WTC11 (cell line): ENCODE data around the gene MYO15A. TPM values are rescaled to one million over a fixed set of nuclear protein-coding genes. Genes with fewer than 3 reads are reported as not detected.

Source experiments
- CREB1 ChIP-seq: sonication (generic); formaldehyde crosslinking; IDR thresholded peaks from 2 replicates; pipeline ENCODE4 v1.8.0; 2023; ENCODE audit warnings: mild to moderate bottlenecking, missing genetic modification reagents
- FOXJ3 ChIP-seq: sonication (generic); formaldehyde crosslinking; IDR thresholded peaks from 2 replicates; pipeline ENCODE4 v1.9.0; 2021; ENCODE audit warnings: missing genetic modification reagents, mild to moderate bottlenecking, borderline replicate concordance
- FOXK1 ChIP-seq: sonication (generic); formaldehyde crosslinking; IDR thresholded peaks from 2 replicates; pipeline ENCODE4 v1.8.0; 2022; ENCODE audit warnings: mild to moderate bottlenecking, moderate library complexity, missing genetic modification reagents
- FOXP1 ChIP-seq: sonication (generic); formaldehyde crosslinking; IDR thresholded peaks from 2 replicates; pipeline ENCODE4 v1.8.0; 2022; ENCODE audit warnings: missing genetic modification reagents, mild to moderate bottlenecking, moderate library complexity, borderline replicate concordance
- HMGA2 ChIP-seq: fragments of 250-450 bp; sonication (Bioruptor Pico); IDR thresholded peaks from 2 replicates; pipeline ENCODE4 v1.4.0; 2021; ENCODE audit warnings: mild to moderate bottlenecking, moderate library complexity
- JUN ChIP-seq: sonication (generic); formaldehyde crosslinking; IDR thresholded peaks from 2 replicates; pipeline ENCODE4 v1.8.0; 2023; ENCODE audit warnings: mild to moderate bottlenecking, missing genetic modification reagents
- NFE2L1 ChIP-seq: sonication (generic); formaldehyde crosslinking; IDR thresholded peaks from 2 replicates; pipeline ENCODE4 v1.8.1; 2023; ENCODE audit warnings: missing genetic modification reagents
- NFYB ChIP-seq: sonication (generic); formaldehyde crosslinking; conservative IDR thresholded peaks from 2 replicates; pipeline ENCODE4 v1.8.0; 2022; ENCODE audit warnings: low read depth, missing genetic modification reagents
- SMAD4 ChIP-seq: sonication (generic); formaldehyde crosslinking; IDR thresholded peaks from 2 replicates; pipeline ENCODE4 v1.8.0; 2022; ENCODE audit warnings: mild to moderate bottlenecking, missing genetic modification reagents
- TP53 ChIP-seq: sonication (generic); formaldehyde crosslinking; IDR thresholded peaks from 2 replicates; pipeline ENCODE4 v1.8.1; 2023; ENCODE audit warnings: mild to moderate bottlenecking, missing genetic modification reagents
- ZNF263 ChIP-seq: sonication (generic); formaldehyde crosslinking; IDR thresholded peaks from 2 replicates; pipeline ENCODE4 v1.8.1; 2022; ENCODE audit warnings: low read depth, mild to moderate bottlenecking, moderate library complexity, missing genetic modification reagents
- total RNA-seq: library from RNA; stranded (reverse); gene quantifications from 3 replicates; pipeline ENCODE4 v1.2.3, GENCODE V29; 2021
- TF ChIP-seq, protein P1 (sequence below): sonication (generic); formaldehyde crosslinking; IDR thresholded peaks from 2 replicates; pipeline ENCODE4 v1.8.1; 2022; ENCODE audit warnings: low read depth, mild to moderate bottlenecking, moderate library complexity, missing genetic modification reagents, borderline replicate concordance
- TF ChIP-seq, protein P2 (sequence below): sonication (generic); formaldehyde crosslinking; IDR thresholded peaks from 2 replicates; pipeline ENCODE4 v1.8.0; 2023; ENCODE audit warnings: mild to moderate bottlenecking, missing genetic modification reagents
- TF ChIP-seq, protein P3 (sequence below): sonication (generic); formaldehyde crosslinking; IDR thresholded peaks from 2 replicates; pipeline ENCODE4 v1.8.1; 2022; ENCODE audit warnings: missing genetic modification reagents, borderline replicate concordance
- TF ChIP-seq, protein P4 (sequence below): sonication (generic); formaldehyde crosslinking; IDR thresholded peaks from 2 replicates; pipeline ENCODE4 v1.8.1; 2023; ENCODE audit warnings: mild to moderate bottlenecking, missing genetic modification reagents, moderate library complexity
- TF ChIP-seq, protein P5 (sequence below): sonication (generic); formaldehyde crosslinking; IDR thresholded peaks from 2 replicates; pipeline ENCODE4 v1.8.0; 2023; ENCODE audit warnings: missing genetic modification reagents, mild to moderate bottlenecking, borderline replicate concordance

Gene MYO15A
- total RNA-seq, 1 experiment from 2014 or later: 2.6 TPM

DNA sequence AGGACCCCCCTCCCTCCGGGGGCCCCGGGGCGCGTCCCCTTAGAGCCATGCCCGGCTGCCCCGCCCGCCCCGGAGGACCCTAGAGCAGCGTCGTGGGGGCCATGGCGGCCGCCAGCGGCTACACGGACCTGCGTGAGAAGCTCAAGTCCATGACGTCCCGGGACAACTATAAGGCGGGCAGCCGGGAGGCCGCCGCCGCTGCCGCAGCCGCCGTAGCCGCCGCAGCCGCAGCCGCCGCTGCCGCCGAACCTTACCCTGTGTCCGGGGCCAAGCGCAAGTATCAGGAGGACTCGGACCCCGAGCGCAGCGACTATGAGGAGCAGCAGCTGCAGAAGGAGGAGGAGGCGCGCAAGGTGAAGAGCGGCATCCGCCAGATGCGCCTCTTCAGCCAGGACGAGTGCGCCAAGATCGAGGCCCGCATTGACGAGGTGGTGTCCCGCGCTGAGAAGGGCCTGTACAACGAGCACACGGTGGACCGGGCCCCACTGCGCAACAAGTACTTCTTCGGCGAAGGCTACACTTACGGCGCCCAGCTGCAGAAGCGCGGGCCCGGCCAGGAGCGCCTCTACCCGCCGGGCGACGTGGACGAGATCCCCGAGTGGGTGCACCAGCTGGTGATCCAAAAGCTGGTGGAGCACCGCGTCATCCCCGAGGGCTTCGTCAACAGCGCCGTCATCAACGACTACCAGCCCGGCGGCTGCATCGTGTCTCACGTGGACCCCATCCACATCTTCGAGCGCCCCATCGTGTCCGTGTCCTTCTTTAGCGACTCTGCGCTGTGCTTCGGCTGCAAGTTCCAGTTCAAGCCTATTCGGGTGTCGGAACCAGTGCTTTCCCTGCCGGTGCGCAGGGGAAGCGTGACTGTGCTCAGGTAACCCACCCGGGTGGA is 75.8 kb downstream of the MYO15A start (continued):
- no peak for TF ChIP-seq NFYB (CRISPR knock-in tag)
- TF ChIP-seq, protein P1, sequence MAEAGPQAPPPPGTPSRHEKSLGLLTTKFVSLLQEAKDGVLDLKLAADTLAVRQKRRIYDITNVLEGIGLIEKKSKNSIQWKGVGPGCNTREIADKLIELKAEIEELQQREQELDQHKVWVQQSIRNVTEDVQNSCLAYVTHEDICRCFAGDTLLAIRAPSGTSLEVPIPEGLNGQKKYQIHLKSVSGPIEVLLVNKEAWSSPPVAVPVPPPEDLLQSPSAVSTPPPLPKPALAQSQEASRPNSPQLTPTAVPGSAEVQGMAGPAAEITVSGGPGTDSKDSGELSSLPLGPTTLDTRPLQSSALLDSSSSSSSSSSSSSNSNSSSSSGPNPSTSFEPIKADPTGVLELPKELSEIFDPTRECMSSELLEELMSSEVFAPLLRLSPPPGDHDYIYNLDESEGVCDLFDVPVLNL (CRISPR knock-in tag): 0 out of 2 replicates have a peak, but pooled peaks have one; percentile 27
- peak; percentile 46; the same call in 1 of the 2 replicates for TF ChIP-seq CREB1
- no peak for TF ChIP-seq FOXJ3
- TF ChIP-seq TP53: peak; percentile 49; the same call in 1 of the 2 replicates
- TF ChIP-seq, protein P2, sequence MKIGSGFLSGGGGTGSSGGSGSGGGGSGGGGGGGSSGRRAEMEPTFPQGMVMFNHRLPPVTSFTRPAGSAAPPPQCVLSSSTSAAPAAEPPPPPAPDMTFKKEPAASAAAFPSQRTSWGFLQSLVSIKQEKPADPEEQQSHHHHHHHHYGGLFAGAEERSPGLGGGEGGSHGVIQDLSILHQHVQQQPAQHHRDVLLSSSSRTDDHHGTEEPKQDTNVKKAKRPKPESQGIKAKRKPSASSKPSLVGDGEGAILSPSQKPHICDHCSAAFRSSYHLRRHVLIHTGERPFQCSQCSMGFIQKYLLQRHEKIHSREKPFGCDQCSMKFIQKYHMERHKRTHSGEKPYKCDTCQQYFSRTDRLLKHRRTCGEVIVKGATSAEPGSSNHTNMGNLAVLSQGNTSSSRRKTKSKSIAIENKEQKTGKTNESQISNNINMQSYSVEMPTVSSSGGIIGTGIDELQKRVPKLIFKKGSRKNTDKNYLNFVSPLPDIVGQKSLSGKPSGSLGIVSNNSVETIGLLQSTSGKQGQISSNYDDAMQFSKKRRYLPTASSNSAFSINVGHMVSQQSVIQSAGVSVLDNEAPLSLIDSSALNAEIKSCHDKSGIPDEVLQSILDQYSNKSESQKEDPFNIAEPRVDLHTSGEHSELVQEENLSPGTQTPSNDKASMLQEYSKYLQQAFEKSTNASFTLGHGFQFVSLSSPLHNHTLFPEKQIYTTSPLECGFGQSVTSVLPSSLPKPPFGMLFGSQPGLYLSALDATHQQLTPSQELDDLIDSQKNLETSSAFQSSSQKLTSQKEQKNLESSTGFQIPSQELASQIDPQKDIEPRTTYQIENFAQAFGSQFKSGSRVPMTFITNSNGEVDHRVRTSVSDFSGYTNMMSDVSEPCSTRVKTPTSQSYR: peak; percentile 27; the same call in 1 of the 2 replicates
- TF ChIP-seq, protein P3, sequence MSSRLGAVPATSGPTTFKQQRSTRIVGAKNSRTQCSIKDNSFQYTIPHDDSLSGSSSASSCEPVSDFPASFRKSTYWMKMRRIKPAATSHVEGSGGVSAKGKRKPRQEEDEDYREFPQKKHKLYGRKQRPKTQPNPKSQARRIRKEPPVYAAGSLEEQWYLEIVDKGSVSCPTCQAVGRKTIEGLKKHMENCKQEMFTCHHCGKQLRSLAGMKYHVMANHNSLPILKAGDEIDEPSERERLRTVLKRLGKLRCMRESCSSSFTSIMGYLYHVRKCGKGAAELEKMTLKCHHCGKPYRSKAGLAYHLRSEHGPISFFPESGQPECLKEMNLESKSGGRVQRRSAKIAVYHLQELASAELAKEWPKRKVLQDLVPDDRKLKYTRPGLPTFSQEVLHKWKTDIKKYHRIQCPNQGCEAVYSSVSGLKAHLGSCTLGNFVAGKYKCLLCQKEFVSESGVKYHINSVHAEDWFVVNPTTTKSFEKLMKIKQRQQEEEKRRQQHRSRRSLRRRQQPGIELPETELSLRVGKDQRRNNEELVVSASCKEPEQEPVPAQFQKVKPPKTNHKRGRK (CRISPR knock-in tag): no peak
- peak; percentile 67; the same call in 1 of the 2 replicates for TF ChIP-seq ZNF263
- TF ChIP-seq NFE2L1 (CRISPR knock-in tag): no peak
- TF ChIP-seq HMGA2 (CRISPR knock-in tag): no peak
- no peak for TF ChIP-seq SMAD4 (CRISPR knock-in tag)
- TF ChIP-seq FOXK1 (CRISPR knock-in tag): peak; percentile 58
- TF ChIP-seq, protein P4, sequence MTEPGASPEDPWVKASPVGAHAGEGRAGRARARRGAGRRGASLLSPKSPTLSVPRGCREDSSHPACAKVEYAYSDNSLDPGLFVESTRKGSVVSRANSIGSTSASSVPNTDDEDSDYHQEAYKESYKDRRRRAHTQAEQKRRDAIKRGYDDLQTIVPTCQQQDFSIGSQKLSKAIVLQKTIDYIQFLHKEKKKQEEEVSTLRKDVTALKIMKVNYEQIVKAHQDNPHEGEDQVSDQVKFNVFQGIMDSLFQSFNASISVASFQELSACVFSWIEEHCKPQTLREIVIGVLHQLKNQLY: no peak
- 0 out of 2 replicates have a peak, but pooled peaks have one; percentile 44 for TF ChIP-seq FOXP1
- peak; percentile 65; the same call in 1 of the 2 replicates for TF ChIP-seq JUN
- TF ChIP-seq, protein P5, sequence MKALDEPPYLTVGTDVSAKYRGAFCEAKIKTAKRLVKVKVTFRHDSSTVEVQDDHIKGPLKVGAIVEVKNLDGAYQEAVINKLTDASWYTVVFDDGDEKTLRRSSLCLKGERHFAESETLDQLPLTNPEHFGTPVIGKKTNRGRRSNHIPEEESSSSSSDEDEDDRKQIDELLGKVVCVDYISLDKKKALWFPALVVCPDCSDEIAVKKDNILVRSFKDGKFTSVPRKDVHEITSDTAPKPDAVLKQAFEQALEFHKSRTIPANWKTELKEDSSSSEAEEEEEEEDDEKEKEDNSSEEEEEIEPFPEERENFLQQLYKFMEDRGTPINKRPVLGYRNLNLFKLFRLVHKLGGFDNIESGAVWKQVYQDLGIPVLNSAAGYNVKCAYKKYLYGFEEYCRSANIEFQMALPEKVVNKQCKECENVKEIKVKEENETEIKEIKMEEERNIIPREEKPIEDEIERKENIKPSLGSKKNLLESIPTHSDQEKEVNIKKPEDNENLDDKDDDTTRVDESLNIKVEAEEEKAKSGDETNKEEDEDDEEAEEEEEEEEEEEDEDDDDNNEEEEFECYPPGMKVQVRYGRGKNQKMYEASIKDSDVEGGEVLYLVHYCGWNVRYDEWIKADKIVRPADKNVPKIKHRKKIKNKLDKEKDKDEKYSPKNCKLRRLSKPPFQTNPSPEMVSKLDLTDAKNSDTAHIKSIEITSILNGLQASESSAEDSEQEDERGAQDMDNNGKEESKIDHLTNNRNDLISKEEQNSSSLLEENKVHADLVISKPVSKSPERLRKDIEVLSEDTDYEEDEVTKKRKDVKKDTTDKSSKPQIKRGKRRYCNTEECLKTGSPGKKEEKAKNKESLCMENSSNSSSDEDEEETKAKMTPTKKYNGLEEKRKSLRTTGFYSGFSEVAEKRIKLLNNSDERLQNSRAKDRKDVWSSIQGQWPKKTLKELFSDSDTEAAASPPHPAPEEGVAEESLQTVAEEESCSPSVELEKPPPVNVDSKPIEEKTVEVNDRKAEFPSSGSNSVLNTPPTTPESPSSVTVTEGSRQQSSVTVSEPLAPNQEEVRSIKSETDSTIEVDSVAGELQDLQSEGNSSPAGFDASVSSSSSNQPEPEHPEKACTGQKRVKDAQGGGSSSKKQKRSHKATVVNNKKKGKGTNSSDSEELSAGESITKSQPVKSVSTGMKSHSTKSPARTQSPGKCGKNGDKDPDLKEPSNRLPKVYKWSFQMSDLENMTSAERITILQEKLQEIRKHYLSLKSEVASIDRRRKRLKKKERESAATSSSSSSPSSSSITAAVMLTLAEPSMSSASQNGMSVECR (CRISPR knock-in tag): no peak
